Suprapubic skin (tissue), 4 donors: ENCODE results near the gene NOP56. TPM values are rescaled to one million over a fixed set of nuclear protein-coding genes. Genes with fewer than 3 reads are reported as not detected.

Experiments
- DNase-seq, 2 donors: peaks; one replicate each; pipeline ENCODE4 v3.0.0-alpha.2; 2019; ENCODE audit warnings: low spot score in 2 of 2
- H3K27ac ChIP-seq: fragments of 200-600 bp; sonication (generic); one replicate; pipeline ENCODE4 v1.5.1; 2019
- H3K27me3 ChIP-seq: fragments of 200-600 bp; sonication (generic); one replicate; pipeline ENCODE4 v1.5.1; 2019
- H3K36me3 ChIP-seq: fragments of 200-600 bp; sonication (generic); one replicate; pipeline ENCODE4 v1.5.1; 2019
- H3K4me1 ChIP-seq: fragments of 200-600 bp; sonication (generic); one replicate; pipeline ENCODE4 v1.5.1; 2019
- H3K4me3 ChIP-seq: fragments of 200-600 bp; sonication (generic); one replicate; pipeline ENCODE4 v1.5.1; 2019; ENCODE audit warnings: mild to moderate bottlenecking
- H3K9me3 ChIP-seq: fragments of 200-600 bp; sonication (generic); one replicate; pipeline ENCODE4 v1.5.1; 2019
- EP300 ChIP-seq: sonication (generic); formaldehyde crosslinking; IDR thresholded peaks from one replicate; pipeline ENCODE4 v1.6.1; 2017; ENCODE audit warnings: antibody characterized with exemption
- POLR2A ChIP-seq, 2 donors: fragments of 450-650 bp; IDR thresholded peaks; one replicate each; pipeline ENCODE4 v1.6.1; 2017; ENCODE audit warnings: antibody characterized with exemption in 2 of 2, mild to moderate bottlenecking in 2 of 2, moderate library complexity in 2 of 2
- POLR2AphosphoS5 ChIP-seq, 3 donors: sonication (generic); formaldehyde crosslinking; IDR thresholded peaks; one replicate each; pipeline ENCODE4 v1.6.1; 2017; ENCODE audit warnings: antibody characterized with exemption in 3 of 3
- WGBS: methylation state at CpG from one replicate; pipeline ENCODE4 v1.1.5; 2018; 5-methylcytosine and 5-hydroxymethylcytosine counted together
- total RNA-seq, 4 donors: library from RNA; depleted of rRNA; stranded (reverse); fragments of >200 nt; gene quantifications; one replicate each; pipeline ENCODE4 v1.1.0, GENCODE V29; 2016
- TF ChIP-seq, protein P1 (sequence below), 2 donors: fragments of 200-600 bp in 1 of 2; fragments of 450-650 bp in 1 of 2; sonication (generic) in 1 of 2; IDR thresholded peaks; one replicate each; pipeline ENCODE4 v1.5.1; 2016 to 2019; ENCODE audit warnings: antibody characterized with exemption in 2 of 2, mild to moderate bottlenecking in 1 of 2, moderate library complexity in 1 of 2

The NOP56 gene
- total RNA-seq, 4 donors from 2014 or later, result 81.2 to 140 (median 109) TPM

GRCh38 chr20:2687514-2687913, 35.1 kb downstream of the NOP56 start:
- Histone ChIP-seq H3K4me3 (no peak overlapping the region), H3K27ac (no peak overlapping the region), H3K27me3 (peaks cover 34% of the 10 kb centered on the region), H3K4me1 (peaks cover 10% of the 10 kb centered on the region), H3K36me3 (no peaks in the 10 kb centered on the region), H3K9me3 (no peaks in the 10 kb centered on the region)
- WGBS, result 26% methylated on average over 5 of the region's 6 CpGs
- TF ChIP-seq POLR2A (IDR thresholded peaks at IDR 0.05) (no peak), EP300 (no peak), POLR2AphosphoS5 (IDR thresholded peaks at IDR 0.05) (no peak)
- TF ChIP-seq, protein P1, sequence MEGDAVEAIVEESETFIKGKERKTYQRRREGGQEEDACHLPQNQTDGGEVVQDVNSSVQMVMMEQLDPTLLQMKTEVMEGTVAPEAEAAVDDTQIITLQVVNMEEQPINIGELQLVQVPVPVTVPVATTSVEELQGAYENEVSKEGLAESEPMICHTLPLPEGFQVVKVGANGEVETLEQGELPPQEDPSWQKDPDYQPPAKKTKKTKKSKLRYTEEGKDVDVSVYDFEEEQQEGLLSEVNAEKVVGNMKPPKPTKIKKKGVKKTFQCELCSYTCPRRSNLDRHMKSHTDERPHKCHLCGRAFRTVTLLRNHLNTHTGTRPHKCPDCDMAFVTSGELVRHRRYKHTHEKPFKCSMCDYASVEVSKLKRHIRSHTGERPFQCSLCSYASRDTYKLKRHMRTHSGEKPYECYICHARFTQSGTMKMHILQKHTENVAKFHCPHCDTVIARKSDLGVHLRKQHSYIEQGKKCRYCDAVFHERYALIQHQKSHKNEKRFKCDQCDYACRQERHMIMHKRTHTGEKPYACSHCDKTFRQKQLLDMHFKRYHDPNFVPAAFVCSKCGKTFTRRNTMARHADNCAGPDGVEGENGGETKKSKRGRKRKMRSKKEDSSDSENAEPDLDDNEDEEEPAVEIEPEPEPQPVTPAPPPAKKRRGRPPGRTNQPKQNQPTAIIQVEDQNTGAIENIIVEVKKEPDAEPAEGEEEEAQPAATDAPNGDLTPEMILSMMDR (IDR thresholded peaks at IDR 0.05), result no peak
- no peak for DNase-seq

- Histone ChIP-seq H3K4me1 (peaks cover 10% of the 10 kb centered on the region), H3K4me3 (no peak overlapping the region), H3K9me3 (no peaks in the 10 kb centered on the region), H3K27ac (no peak overlapping the region), H3K36me3 (no peaks in the 10 kb centered on the region), H3K27me3 (peaks cover 34% of the 10 kb centered on the region)
- TF ChIP-seq POLR2AphosphoS5 (IDR thresholded peaks at IDR 0.05) (no peak), EP300 (no peak), POLR2A (IDR thresholded peaks at IDR 0.05) (no peak)
- TF ChIP-seq, protein P1 (IDR thresholded peaks at IDR 0.05), result peak; percentile 33 to 61
- DNase-seq, result peak in 1 of 2 donors; percentile 77
- 27% methylated on average over 18 of the region's 18 CpGs for WGBS
These were observed 35.7 kb downstream of the NOP56 start for GRCh38 chr20:2688041-2688591.

DNA sequence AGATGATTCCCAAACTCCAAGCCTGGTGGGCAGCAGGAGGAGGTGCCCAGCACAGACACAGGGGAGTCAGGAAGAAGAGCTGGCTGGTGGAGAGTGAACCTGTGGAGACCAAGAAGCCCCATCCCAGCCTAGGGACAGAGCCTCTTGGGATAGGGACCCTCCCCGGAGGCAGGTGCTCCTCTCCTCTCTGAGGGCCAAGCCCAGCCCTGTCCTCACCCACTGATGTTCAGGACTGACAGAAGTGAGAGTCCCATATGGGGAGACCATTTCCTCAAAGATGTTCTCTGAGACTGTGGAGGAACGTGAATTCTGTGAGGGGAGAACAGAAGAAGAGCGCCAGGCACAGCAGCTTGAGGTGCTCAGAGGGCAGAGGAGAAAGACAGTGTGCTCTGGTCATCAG, 37.8 kb downstream of the NOP56 start:
- no peak overlapping the region for H3K27ac ChIP-seq
- TF ChIP-seq, protein P1 (IDR thresholded peaks at IDR 0.05), result no peak
- TF ChIP-seq EP300 (no peak), POLR2A (IDR thresholded peaks at IDR 0.05) (no peak), POLR2AphosphoS5 (IDR thresholded peaks at IDR 0.05) (no peak)
- WGBS, result 86% methylated on average over 3 of the region's 3 CpGs
- no peaks in the 10 kb centered on the region for H3K9me3 ChIP-seq
- H3K36me3 ChIP-seq, result no peaks in the 10 kb centered on the region
- no peak overlapping the region for H3K4me3 ChIP-seq
- DNase-seq, result peak; percentile 27 to 50
- H3K4me1 ChIP-seq, result peaks cover 18% of the 10 kb centered on the region
- H3K27me3 ChIP-seq, result peaks cover 45% of the 10 kb centered on the region

DNA sequence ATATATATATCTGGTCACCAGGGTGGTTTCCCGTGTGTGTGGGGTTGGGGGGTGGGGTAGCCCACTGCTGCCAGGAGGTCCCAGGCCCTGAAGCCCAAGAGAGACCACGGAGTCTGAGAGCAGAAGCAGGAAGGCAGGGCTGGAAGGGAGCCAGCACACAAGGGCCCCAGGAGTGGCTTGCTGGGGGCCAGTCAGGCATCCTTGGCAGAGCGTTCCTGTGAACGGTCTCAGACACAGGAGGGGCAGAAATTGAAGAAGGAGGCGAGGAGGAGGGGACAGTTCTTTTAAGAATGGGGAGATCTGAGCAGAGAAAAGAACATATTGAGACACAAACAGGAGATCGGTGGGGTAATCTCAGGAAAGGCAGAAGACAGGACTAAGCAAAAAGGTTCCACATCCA, 38.3 kb downstream of the NOP56 start:
- Histone ChIP-seq H3K9me3 (no peaks in the 10 kb centered on the region), H3K36me3 (no peaks in the 10 kb centered on the region), H3K27ac (no peak overlapping the region), H3K4me3 (no peak overlapping the region), H3K27me3 (peaks cover 42% of the 10 kb centered on the region), H3K4me1 (peaks cover 18% of the 10 kb centered on the region)
- peak in 1 of 2 donors; percentile 62 for DNase-seq
- 82% methylated on average over 6 of the region's 6 CpGs for WGBS
- TF ChIP-seq EP300 (no peak), POLR2A (IDR thresholded peaks at IDR 0.05) (no peak), POLR2AphosphoS5 (IDR thresholded peaks at IDR 0.05) (no peak)
- TF ChIP-seq, protein P1 (IDR thresholded peaks at IDR 0.05), result no peak

DNA sequence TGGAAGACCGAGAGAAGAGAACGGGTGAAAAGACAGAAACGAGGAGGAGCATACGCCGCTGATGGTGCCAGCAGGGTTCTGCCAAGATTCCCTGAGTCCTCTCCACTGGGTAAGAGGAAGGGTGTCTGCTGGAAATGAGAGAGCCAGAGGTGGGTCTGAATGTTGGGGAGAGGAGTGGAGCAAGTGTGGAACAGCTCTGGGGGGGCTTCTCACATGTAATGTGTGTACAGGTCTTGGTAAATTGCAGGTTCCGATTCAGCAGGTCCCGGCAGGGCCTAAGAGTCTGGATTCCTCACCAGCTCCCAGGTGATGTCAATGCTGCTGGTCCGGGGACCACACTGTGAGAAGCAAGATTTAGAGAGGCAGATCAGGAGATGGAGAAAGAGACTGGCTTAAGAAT, 38.7 kb downstream of the NOP56 start:
- peaks cover 18% of the 10 kb centered on the region for H3K4me1 ChIP-seq
- H3K9me3 ChIP-seq, result no peaks in the 10 kb centered on the region
- peak; percentile 36 to 58 for DNase-seq
- peaks cover 41% of the 10 kb centered on the region for H3K27me3 ChIP-seq
- TF ChIP-seq POLR2AphosphoS5 (IDR thresholded peaks at IDR 0.05) (no peak), EP300 (no peak), POLR2A (IDR thresholded peaks at IDR 0.05) (no peak)
- TF ChIP-seq, protein P1 (IDR thresholded peaks at IDR 0.05), result no peak
- H3K4me3 ChIP-seq, result no peak overlapping the region
- no peak overlapping the region for H3K27ac ChIP-seq
- WGBS, result 69% methylated on average over 8 of the region's 8 CpGs
- H3K36me3 ChIP-seq, result no peaks in the 10 kb centered on the region
